K562 (cell line): ENCODE data around the gene GUK1.

Experiments
- CHD4 ChIP-seq: fragments of 200-600 bp; sonication (generic); IDR thresholded peaks from 3 replicates; pipeline ENCODE4 v1.6.1; 2012; ENCODE audit warnings: low read depth, mild to moderate bottlenecking, mixed read lengths, low read length, inconsistent platforms; ENCODE audit not compliant: insufficient read depth, insufficient replicate concordance, poor library complexity, severe bottlenecking
- EZH2 ChIP-seq: IDR thresholded peaks from 2 replicates; pipeline ENCODE4 v1.6.1; 2012; ENCODE audit warnings: low read depth, mild to moderate bottlenecking, inconsistent platforms, low read length, borderline replicate concordance
- HDAC1 ChIP-seq, 2 experiments: fragments of 450-650 bp; IDR thresholded peaks; 2 replicates each; pipeline ENCODE4 v1.6.1; 2016 to 2017; ENCODE audit warnings: inconsistent platforms in 1 of 2, mild to moderate bottlenecking in 1 of 2, moderate library complexity in 1 of 2
- POLR2A ChIP-seq: fragments of 450-650 bp; conservative IDR thresholded peaks from 2 replicates; pipeline ENCODE4 v1.6.1; 2016
- RFX1 ChIP-seq: fragments of 450-650 bp; IDR thresholded peaks from 2 replicates; pipeline ENCODE4 v1.6.1; 2016; ENCODE audit warnings: mild to moderate bottlenecking, moderate library complexity
- SREBF2 ChIP-seq: sonication (generic); formaldehyde crosslinking; IDR thresholded peaks from 2 replicates; pipeline ENCODE4 v1.4.0; 2020; ENCODE audit warnings: mild to moderate bottlenecking, missing genetic modification reagents
- TRIM24 ChIP-seq, 2 experiments: fragments of 450-650 bp; IDR thresholded peaks; 2 replicates each; pipeline ENCODE4 v1.6.1; 2016
- ZNF354B ChIP-seq: fragments of 250-450 bp; sonication (Bioruptor Pico); IDR thresholded peaks from 2 replicates; pipeline ENCODE4 v1.4.0; 2020
- TF ChIP-seq, protein P1 (sequence below), 2 experiments: fragments of 450-650 bp; formaldehyde crosslinking in 1 of 2; IDR thresholded peaks; 2 replicates each; pipeline versions ENCODE4 v1.4.0 to v1.6.1; 2014 to 2020; ENCODE audit warnings: mild to moderate bottlenecking in 2 of 2, borderline replicate concordance in 1 of 2, low read depth in 1 of 2

DNA sequence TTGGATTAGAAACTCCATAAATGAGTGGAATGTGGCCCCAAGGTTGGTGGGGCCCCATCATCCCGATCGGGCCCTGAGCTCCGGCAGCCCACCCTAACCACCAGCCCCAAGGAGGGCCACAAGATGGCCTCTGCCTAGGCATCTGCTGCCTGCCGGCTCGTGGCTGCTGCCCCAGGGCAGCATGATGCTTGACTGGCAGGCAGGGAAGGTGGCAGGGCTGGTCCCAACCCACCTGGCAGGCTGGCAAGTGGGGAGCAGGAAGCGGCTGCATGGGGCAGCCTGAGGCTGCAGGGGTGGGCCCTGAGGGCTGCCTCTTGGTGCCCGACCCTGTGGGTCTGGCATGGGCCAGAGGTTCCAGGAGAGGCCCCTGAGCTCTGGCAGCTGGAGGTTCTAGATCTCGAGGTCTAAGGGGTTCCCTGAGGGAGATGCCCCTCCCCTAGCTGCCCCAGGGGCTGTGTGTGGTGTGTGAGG, 8.9 kb downstream of the GUK1 start:
- no peak for TF ChIP-seq POLR2A
- TF ChIP-seq EZH2, result no peak
- TF ChIP-seq TRIM24 (IDR thresholded peaks at IDR 0.05), result no peak
- TF ChIP-seq, protein P1, sequence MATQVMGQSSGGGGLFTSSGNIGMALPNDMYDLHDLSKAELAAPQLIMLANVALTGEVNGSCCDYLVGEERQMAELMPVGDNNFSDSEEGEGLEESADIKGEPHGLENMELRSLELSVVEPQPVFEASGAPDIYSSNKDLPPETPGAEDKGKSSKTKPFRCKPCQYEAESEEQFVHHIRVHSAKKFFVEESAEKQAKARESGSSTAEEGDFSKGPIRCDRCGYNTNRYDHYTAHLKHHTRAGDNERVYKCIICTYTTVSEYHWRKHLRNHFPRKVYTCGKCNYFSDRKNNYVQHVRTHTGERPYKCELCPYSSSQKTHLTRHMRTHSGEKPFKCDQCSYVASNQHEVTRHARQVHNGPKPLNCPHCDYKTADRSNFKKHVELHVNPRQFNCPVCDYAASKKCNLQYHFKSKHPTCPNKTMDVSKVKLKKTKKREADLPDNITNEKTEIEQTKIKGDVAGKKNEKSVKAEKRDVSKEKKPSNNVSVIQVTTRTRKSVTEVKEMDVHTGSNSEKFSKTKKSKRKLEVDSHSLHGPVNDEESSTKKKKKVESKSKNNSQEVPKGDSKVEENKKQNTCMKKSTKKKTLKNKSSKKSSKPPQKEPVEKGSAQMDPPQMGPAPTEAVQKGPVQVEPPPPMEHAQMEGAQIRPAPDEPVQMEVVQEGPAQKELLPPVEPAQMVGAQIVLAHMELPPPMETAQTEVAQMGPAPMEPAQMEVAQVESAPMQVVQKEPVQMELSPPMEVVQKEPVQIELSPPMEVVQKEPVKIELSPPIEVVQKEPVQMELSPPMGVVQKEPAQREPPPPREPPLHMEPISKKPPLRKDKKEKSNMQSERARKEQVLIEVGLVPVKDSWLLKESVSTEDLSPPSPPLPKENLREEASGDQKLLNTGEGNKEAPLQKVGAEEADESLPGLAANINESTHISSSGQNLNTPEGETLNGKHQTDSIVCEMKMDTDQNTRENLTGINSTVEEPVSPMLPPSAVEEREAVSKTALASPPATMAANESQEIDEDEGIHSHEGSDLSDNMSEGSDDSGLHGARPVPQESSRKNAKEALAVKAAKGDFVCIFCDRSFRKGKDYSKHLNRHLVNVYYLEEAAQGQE (IDR thresholded peaks at IDR 0.05; ENCODE audit: borderline replicate concordance), result no peak
- TF ChIP-seq, protein P1 (CRISPR knock-in tag; IDR thresholded peaks at IDR 0.05; ENCODE audit: low read depth), result no peak
- TF ChIP-seq ZNF354B (CRISPR knock-in tag), result no peak
- no peak for TF ChIP-seq RFX1
- no peak for TF ChIP-seq HDAC1 (IDR thresholded peaks at IDR 0.05)
- TF ChIP-seq CHD4, result no peak
- TF ChIP-seq SREBF2 (CRISPR knock-in tag), result no peak
